Measurements from ENCODE around the gene HNRNPR.

HNRNPR gene

DNA sequence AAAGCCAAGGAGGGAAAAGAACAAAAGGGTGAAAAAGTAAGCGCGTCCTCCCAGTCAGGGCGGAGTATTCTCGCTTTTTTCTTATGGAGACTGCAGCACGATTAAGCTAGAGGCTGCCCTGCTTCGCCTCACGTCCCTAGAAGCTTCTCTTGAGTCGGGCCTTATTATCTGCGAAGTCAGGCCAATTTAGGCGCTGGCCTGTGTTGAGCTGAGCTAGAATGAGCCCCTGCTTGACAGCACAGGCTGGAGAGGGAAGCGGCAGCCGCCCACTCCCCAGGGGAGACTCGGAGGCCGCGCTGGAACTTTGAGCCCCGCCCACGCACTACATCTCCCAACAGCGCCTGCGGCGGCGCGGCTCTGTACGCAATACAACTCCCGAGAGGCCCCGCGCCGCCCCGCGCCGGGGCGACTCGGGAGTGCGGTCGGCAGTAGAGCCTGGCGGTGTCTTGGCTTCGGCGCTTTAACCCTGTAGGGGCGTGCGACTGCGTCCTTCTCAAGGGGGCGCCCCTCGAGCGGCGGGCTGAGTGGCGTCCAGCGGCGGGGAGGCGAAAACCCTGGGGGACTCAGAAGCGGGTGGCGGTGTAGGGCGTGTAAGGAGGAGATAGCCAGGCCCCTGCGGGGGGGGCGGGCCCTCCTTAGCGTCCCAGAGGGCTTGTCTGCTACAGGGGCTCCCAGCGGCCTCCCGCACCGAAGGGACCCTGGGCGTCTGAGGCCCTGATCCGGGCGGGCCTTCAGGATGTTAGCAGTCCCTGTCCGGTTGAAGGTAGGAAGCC is 24.7 kb upstream of the HNRNPR start:
- DNase-seq (ENCODE audit: low read depth): peak; percentile 91

DNA sequence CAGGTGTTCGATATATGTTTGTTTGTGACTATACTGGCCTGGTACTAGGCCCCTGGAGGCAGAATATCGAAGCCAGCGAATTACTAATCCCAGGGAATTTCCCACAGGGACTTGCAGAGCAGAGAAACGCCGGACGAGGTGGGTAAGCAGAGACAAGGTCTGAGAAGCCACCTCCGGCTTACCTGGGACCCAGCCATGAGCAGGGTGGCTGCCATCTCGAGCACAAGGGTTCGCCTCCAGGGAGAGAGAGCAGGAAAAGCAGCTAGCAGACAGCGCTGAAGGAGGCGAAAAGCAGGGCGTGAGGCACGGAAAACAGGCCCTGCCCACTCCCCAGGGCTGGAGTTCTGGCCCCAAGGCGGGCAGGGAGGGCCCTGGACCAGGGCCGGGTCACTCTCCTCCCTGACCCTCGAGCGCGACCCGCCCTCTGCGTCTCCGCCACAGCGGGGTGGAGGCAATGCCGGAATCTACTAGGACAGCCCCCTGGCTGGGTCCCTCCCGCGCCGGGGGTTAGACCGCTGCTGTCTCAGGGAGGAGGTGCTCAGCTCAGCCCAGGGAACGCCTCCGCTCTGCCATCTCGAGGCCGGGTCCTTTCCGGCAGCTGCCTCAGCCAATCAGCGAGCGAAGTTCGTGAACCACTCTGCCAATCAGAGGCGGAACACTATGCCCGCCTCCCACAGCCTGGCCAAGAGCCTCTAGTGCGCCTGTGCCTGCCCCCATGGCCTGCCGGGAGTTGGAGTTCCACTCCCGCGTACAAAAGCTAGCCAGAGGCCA is 23.9 kb upstream of the HNRNPR start:
- DNase-seq (ENCODE audit: low read depth): peak; percentile 99

GRCh38 chr1:23367451-23367790 is 23.3 kb upstream of the HNRNPR start:
- DNase-seq (ENCODE audit: low read depth): no peak

DNA sequence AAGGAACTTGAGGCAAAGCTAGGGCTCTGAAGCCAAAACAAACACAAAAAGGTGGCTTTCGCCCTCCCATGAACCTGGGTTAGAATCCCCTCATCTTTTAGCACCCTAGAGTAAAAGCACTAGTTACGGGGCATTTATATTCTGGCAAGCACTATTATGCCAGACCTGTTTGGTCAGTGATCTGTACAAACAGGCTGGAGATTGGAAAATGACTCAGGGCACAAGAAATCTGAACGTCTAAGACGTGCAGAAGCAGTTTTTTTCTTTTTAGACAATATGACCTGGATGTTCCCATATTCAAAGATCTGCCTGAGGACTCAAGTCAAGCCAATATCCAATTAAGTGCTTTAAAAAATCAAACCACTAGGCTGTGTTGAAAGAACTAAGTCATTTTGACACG is 22.5 kb upstream of the HNRNPR start:
- DNase-seq (ENCODE audit: low read depth): no peak

DNA sequence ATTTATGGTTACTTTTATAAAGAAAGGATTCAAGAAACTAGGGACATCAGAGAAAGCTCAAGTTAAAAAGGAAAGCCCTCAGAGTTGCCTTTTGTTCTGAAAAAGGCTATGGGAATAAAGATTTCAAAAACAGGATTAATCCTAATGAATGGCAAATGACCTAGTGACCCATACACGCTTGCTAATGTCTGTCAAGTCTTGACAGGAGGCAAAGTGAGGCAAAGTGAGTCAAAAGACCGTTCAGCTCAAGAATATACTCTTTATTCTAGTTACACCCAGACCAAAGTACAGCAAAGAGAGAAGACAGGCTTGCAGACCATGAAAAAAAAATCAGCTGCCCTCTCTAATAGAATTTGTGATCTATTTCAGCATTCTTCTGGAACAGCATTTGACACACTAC is 22.1 kb upstream of the HNRNPR start:
- no peak for DNase-seq (ENCODE audit: low read depth)

DNA sequence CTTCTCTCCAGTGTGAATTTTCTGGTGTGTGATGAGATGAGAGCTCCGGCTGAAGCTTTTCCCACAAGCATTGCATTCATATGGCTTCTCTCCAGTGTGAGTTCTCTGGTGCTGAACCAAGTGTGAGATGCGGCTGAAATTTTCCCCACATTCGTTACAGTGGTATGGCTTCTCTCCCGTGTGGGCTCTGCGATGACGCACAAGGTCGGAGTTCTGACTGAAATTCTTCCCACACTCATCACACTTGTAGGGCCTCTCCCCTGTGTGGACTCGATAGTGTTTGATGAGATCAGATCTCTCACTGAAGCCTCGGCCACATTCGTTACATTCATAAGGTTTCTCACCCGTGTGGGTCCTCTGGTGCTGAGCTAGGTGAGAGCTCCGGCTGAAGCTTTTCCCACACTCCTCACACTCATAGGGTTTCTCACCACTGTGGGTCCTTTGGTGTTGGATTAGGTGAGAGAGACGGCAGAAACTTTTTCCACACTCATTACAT is 18.2 kb upstream of the HNRNPR start:
- no peak for DNase-seq (ENCODE audit: low read depth)

DNA sequence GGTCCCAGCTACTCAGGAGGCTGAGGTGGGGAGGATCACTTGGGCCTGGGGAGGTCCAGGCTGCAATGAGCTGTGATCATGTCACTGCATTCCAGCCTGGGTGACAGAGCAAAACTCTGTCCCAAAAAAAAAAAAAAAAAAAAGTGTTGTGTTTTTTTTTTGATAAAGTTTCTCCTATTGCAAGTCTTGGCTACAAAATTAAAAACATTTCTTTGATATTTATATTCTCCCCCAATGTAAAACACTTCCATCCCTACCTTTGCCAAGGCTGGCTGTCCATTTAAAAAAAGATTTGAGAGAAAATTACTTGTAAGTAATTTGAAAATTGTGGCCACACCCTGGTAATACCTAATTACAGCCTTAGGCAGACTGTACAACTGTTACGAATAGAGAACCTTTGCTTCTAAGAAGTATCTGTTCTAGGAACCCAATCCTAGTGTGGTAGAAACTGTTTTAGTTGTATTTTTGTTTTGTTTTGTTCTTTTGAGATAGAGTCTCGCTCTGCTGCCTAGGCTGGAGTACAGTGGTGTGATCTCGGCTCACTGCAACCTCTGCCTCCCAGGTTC is 14.3 kb upstream of the HNRNPR start:
- no peak for DNase-seq (ENCODE audit: low read depth)

GRCh38 chr1:23357138-23357908 is 13.2 kb upstream of the HNRNPR start:
- DNase-seq (ENCODE audit: low read depth): no peak

DNA sequence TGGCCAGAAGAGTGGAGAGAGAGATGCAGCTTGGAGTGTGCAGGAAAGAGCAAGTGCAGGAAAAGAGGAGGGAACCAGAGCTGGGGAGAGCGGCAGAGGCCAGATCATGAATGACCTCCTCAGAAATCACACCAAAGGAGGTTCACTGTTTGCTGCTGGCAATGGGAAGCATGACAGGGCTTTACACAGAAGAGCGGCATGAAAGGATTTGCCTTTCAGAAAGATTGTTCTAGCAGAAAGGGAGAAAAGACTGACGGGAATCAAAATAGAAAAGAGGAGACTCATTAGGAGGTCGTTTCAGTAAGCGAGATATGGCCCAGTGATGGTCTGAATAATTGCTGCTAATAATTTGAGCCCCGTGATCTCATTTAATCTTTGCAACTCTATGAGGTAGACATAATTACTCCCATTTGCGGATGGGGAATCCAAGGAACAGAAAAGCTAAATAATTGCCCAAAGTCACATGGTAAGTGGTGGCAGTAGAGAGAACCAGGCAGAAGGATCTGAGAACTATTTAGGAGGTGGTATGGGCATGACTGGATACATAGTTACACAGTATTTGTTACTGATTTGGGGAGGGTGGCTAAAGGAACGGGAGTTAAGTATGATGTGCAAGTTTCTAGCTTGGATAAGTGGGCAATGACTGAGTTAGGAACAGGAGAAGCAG is 12.5 kb upstream of the HNRNPR start:
- no peak for DNase-seq (ENCODE audit: low read depth)

- no peak for DNase-seq (ENCODE audit: low read depth)
Observed at GRCh38 chr1:23354245-23354644, 10.2 kb upstream of the HNRNPR start.

DNA sequence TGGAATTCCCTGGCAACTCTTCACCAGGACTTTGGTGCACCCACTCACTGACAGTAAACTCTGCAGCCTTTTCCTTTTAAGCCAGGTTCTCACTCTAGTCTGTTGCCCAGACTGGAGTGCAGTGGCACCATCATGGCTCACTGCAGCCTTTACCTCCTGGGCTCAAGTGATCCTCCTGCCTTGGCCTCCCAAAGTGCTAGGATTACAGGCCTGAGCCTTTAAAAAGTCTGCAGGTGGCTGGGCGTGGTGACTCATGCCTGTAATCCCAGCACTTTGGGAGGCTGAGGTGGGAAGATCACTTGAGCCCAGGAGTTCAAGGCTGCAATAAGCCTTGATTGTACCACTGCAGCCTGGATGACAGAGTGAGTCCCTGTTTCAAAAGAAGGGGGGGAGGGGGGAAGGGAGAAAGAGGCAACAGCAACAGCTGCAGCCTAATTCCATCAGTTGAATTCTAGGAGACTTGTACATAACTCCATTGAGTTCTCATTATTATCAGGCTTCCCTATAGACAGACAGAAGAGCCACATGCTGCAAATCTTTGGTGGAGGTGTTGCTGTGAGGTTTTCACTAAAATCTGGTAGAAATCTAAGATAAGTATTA is 8.1 kb upstream of the HNRNPR start:
- DNase-seq (ENCODE audit: low read depth): no peak

DNA sequence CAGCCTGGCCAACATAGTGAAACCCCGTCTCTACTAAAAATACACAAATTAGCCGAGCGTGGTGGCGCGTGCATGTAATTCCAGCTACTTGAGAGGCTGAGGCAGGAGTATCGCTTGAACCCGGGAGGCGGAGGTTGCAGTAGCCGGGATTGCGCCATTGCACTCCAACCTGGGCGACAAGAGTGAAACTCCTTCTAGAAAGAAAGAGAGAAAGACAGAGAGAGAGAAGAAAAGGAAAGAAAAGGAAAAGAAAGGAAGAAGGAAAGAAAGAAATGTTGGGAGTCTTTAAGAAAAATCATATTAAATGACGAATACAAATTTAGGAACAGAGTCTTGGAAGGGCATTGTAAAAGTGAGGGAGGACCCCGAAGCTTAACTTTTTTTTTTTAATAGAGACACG is 1.8 kb upstream of the HNRNPR start:
- DNase-seq (ENCODE audit: low read depth): no peak

GRCh38 chr1:23344987-23345472 is 946 bp upstream of the HNRNPR start:
- DNase-seq (ENCODE audit: low read depth): no peak

DNA sequence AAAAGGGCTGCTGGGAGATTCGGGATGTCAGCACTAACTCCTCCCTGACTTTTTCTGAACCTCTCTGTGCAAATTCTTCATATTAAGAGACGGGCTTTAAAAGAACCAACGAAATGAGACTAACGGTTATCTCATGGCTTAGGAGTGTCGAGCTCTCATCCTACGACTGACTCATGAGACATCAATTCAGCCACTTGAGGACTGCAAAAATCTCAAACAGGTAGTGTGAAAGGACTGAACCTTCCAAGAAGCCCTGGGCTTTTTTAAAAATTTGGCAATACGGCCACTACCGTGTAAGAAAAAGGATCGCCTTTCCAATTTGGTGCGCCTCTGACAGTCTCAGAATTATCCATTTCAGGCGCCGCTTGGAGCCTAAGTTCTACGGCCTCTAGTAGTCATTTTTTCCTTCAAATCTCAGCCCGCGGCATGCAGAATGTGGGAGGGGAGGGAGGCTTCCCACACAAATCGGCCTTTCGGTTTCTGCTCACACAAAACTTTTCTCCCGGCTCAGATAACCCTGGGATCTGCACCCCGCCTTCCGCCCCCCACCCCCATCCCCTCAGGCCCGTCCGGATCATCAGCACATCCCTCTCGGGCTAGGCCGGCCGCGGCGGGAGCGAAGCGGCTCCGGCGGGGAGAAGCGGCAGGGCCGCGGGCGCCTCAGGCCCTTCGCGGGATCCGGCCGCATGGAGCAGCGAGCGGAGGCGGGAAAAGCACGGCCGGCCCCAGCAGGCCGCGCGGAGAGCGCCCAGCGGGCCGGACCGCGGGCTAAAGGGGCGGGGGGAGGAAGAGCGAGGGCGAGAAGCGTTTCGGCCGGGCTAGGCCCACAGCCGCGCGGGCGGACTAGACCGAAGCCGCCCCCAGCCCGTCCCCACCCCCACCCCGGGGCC is 618 bp downstream of the HNRNPR start:
- DNase-seq (ENCODE audit: low read depth): peak; percentile 87

DNA sequence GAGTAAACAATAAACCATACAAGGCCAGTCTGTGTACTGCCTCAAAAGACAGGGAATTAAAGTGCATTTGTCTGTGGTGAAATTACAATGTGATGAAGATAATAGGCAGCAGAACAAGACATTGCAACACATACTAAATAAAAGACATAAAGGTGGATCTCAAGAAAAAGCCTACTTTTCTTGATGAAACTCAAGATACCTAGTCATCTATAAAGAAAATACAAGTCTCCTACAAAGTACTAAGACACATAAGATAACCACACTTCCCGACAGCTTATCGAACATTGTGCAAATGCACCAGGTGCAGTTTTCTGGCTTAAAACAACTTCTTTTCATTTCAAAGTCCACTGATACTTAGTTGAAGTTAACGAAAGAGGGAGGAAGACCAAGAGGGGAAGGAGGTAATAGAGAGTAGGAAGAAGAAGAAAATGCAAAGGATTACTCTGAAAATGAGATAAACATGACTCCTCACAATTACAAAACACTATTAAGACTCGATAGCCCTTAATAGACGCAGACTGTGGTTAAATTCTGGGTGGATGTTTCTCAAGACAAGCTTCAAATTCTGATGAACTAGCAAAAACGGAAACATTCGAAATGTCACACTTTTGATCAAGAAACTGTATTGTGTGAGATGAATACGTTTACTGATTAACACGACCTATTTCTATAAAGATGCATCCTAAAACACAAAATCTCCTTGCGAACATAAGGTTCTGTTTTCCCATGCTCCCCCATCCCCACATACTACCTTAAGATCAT is 2.0 kb downstream of the HNRNPR start:
- DNase-seq (ENCODE audit: low read depth): no peak

- DNase-seq (ENCODE audit: low read depth): no peak
Observed at GRCh38 chr1:23339632-23340031, 4.5 kb downstream of the HNRNPR start.

GRCh38 chr1:23337869-23338268 is 6.2 kb downstream of the HNRNPR start:
- DNase-seq (ENCODE audit: low read depth): no peak

GRCh38 chr1:23331713-23332112 is 12.4 kb downstream of the HNRNPR start:
- no peak for DNase-seq (ENCODE audit: low read depth)

- no peak for DNase-seq (ENCODE audit: low read depth)
Observed at GRCh38 chr1:23330846-23331245, 13.2 kb downstream of the HNRNPR start.
